Upper lobe of right lung (tissue), 1 donor: Measurements from ENCODE around the gene PDE8A. TPM values are rescaled to one million over a fixed set of nuclear protein-coding genes. Genes with fewer than 3 reads are reported as not detected.

Experiments
- ATAC-seq: fragments of 200-7000 bp; cut with Tn5 transposase; one replicate; pipeline ENCODE4 v1.9.1; 2020; ENCODE audit warnings: mild to moderate bottlenecking, moderate library complexity
- DNase-seq: peaks from one replicate; pipeline ENCODE4 v3.0.0-alpha.2; 2020
- H3K27ac ChIP-seq: fragments of 200-600 bp; one replicate; pipeline ENCODE4 v1.8.0; 2022
- H3K27me3 ChIP-seq: fragments of 200-600 bp; one replicate; pipeline ENCODE4 v1.8.0; 2022; ENCODE audit warnings: mild to moderate bottlenecking
- H3K36me3 ChIP-seq: fragments of 200-600 bp; one replicate; pipeline ENCODE4 v1.8.0; 2022
- H3K4me1 ChIP-seq: fragments of 200-600 bp; one replicate; pipeline ENCODE4 v1.8.0; 2022
- H3K4me3 ChIP-seq: fragments of 200-600 bp; one replicate; pipeline ENCODE4 v1.8.0; 2022; ENCODE audit warnings: mild to moderate bottlenecking
- H3K9me3 ChIP-seq: fragments of 200-600 bp; one replicate; pipeline ENCODE4 v1.8.0; 2022
- CTCF ChIP-seq: fragments of 200-600 bp; IDR thresholded peaks from one replicate; pipeline ENCODE4 v1.8.0; 2022; ENCODE audit warnings: antibody characterized with exemption
- intact Hi-C: fragments of 100-400 bp; cut with DNase I; formaldehyde crosslinking; loops from one replicate; pipeline ENCODE4 v1.11.0; 2022
- total RNA-seq: library from RNA; stranded (reverse); fragmentation: NEBNext Ultra II Directional; extraction: Animal tissue kit (Norgen Biotek cat#: 25700); gene quantifications from one replicate; pipeline ENCODE4 v1.2.1, GENCODE V29; 2021
- donor health status: DM: no; HTN: yes; CAD: no; lungs with severe emphysema.

PDE8A gene
- total RNA-seq, 1 donor from 2014 or later: 54.7 TPM

GRCh38 chr15:85016275-85016674 lies 34.6 kb downstream of the PDE8A start:
- ATAC-seq: no peak
- TF ChIP-seq CTCF: no peak
- intact Hi-C loops: no loop called here
- Histone ChIP-seq H3K27me3 (no peaks in the 10 kb centered on the region), H3K9me3 (no peaks in the 10 kb centered on the region), H3K4me3 (no peak overlapping the region), H3K27ac (no peak overlapping the region), H3K36me3 (no peaks in the 10 kb centered on the region), H3K4me1 (peaks cover 6% of the 10 kb centered on the region)
- DNase-seq: no peak

GRCh38 chr15:85019815-85020590 lies 38.3 kb downstream of the PDE8A start:
- Histone ChIP-seq H3K27ac (no peak overlapping the region), H3K36me3 (no peaks in the 10 kb centered on the region), H3K27me3 (no peaks in the 10 kb centered on the region), H3K9me3 (no peaks in the 10 kb centered on the region), H3K4me3 (no peak overlapping the region), H3K4me1 (peaks cover 12% of the 10 kb centered on the region)
- TF ChIP-seq CTCF: no peak
- ATAC-seq (peak; percentile 26), DNase-seq (no peak)
- intact Hi-C loops: no loop called here

GRCh38 chr15:85021409-85021808 lies 39.8 kb downstream of the PDE8A start:
- ATAC-seq (no peak), DNase-seq (no peak)
- TF ChIP-seq CTCF: no peak
- intact Hi-C loops: no loop called here
- Histone ChIP-seq H3K4me3 (no peak overlapping the region), H3K27me3 (no peaks in the 10 kb centered on the region), H3K9me3 (no peaks in the 10 kb centered on the region), H3K4me1 (peaks cover 21% of the 10 kb centered on the region), H3K27ac (no peak overlapping the region), H3K36me3 (no peaks in the 10 kb centered on the region)

- H3K4me1 ChIP-seq: peaks cover 28% of the 10 kb centered on the region
- no peak for DNase-seq
- H3K36me3 ChIP-seq: no peaks in the 10 kb centered on the region
- H3K27ac ChIP-seq: no peak overlapping the region
- no peaks in the 10 kb centered on the region for H3K27me3 ChIP-seq
- TF ChIP-seq CTCF: no peak
- ATAC-seq: peak; percentile 53
- intact Hi-C loops: no loop called here
- no peaks in the 10 kb centered on the region for H3K9me3 ChIP-seq
- no peak overlapping the region for H3K4me3 ChIP-seq
These were observed 41.3 kb downstream of the PDE8A start for GRCh38 chr15:85022860-85023403.

- Histone ChIP-seq H3K4me3 (no peak overlapping the region), H3K27ac (no peak overlapping the region), H3K9me3 (no peaks in the 10 kb centered on the region), H3K27me3 (no peaks in the 10 kb centered on the region), H3K4me1 (peaks cover 28% of the 10 kb centered on the region), H3K36me3 (no peaks in the 10 kb centered on the region)
- ATAC-seq (no peak), DNase-seq (no peak)
- intact Hi-C loops: no loop called here
- no peak for TF ChIP-seq CTCF
These were observed 42.3 kb downstream of the PDE8A start for GRCh38 chr15:85024003-85024402.
